GM18507 (cell line): ENCODE measurements around the gene TTLL8.

Experiments
- DNase-seq: peaks from one replicate; pipeline ENCODE4 v3.0.0; 2011; ENCODE audit warnings: low read depth; ENCODE audit not compliant: insufficient read length; ENCODE audit errors: extremely low spot score
- FAIRE-seq: peaks from 2 replicates; lab custom pipeline; 2011; peaks lifted over from hg19 to GRCh38; lab: Jason Lieb, UNC

Gene TTLL8

GRCh38 chr22:50084080-50084477 lies 26.0 kb upstream of the TTLL8 start:
- DNase-seq (no peak), FAIRE-seq (no peak)

GRCh38 chr22:50083462-50084079 lies 25.5 kb upstream of the TTLL8 start:
- no peak for DNase-seq
- FAIRE-seq: no peak

GRCh38 chr22:50082961-50083461 lies 24.9 kb upstream of the TTLL8 start:
- no peak for FAIRE-seq

GRCh38 chr22:50082197-50082715 lies 24.2 kb upstream of the TTLL8 start:
- FAIRE-seq: no peak

More at GRCh38 chr22:50082961-50083461, 24.9 kb upstream of the TTLL8 start:
- no peak for DNase-seq

GRCh38 chr22:50081426-50082196 lies 23.5 kb upstream of the TTLL8 start:
- no peak for FAIRE-seq
- DNase-seq: no peak

More at GRCh38 chr22:50082197-50082715, 24.2 kb upstream of the TTLL8 start:
- DNase-seq: no peak

GRCh38 chr22:50080077-50080465 lies 22.0 kb upstream of the TTLL8 start:
- DNase-seq (no peak), FAIRE-seq (no peak)

GRCh38 chr22:50078761-50079160 lies 20.7 kb upstream of the TTLL8 start:
- DNase-seq: no peak
- no peak for FAIRE-seq

GRCh38 chr22:50078246-50078645 lies 20.1 kb upstream of the TTLL8 start:
- FAIRE-seq: no peak

GRCh38 chr22:50076646-50077535 lies 18.8 kb upstream of the TTLL8 start:
- DNase-seq: no peak
- FAIRE-seq: no peak

More at GRCh38 chr22:50078246-50078645, 20.1 kb upstream of the TTLL8 start:
- DNase-seq: no peak

- FAIRE-seq: no peak
- no peak for DNase-seq
Observed at GRCh38 chr22:50074551-50075530, 16.7 kb upstream of the TTLL8 start.

GRCh38 chr22:50074056-50074455 lies 16.0 kb upstream of the TTLL8 start:
- no peak for DNase-seq
- FAIRE-seq: no peak

GRCh38 chr22:50072714-50073538 lies 14.8 kb upstream of the TTLL8 start:
- FAIRE-seq: no peak
- no peak for DNase-seq

GRCh38 chr22:50072167-50072555 lies 14.1 kb upstream of the TTLL8 start:
- DNase-seq (no peak), FAIRE-seq (no peak)

- FAIRE-seq: no peak
- DNase-seq: no peak
Observed at GRCh38 chr22:50071432-50072166, 13.5 kb upstream of the TTLL8 start.

GRCh38 chr22:50070366-50070765 lies 12.3 kb upstream of the TTLL8 start:
- no peak for DNase-seq
- FAIRE-seq: no peak

GRCh38 chr22:50068096-50068495 lies 10.0 kb upstream of the TTLL8 start:
- FAIRE-seq (no peak), DNase-seq (no peak)

- FAIRE-seq (no peak), DNase-seq (no peak)
Observed at GRCh38 chr22:50067244-50067643, 9.1 kb upstream of the TTLL8 start.
